ENCODE measurements around the gene ASTN2. TPM values are rescaled to one million over a fixed set of nuclear protein-coding genes. Genes with fewer than 3 reads are reported as not detected.
A peak's percentile ranks its signal among the peaks of the same experiment; 100 is the strongest.

The ASTN2 gene
- total RNA-seq, 1 donor from 2014 or later = 7.9 TPM

DNA sequence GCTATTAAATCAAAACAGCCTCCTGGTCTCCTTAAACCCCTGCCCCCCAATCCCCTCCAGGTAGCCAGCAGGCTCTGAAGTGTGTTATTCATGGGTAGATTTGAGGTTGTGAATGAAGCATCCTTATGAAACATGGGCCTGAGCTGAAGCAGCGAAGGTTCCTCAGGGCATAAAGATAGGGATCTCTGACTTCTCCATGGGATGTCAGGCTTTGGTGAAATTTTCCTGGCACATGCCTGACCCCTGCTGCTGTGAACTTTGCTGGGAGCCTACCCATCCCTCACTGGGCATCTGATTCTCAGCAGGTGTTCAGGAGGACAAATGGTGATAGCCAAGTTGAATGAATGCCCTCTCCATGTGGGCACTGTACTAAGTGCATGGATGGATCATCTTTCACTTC, 250.3 kb downstream of the ASTN2 start:
- DNase-seq = no peak

DNA sequence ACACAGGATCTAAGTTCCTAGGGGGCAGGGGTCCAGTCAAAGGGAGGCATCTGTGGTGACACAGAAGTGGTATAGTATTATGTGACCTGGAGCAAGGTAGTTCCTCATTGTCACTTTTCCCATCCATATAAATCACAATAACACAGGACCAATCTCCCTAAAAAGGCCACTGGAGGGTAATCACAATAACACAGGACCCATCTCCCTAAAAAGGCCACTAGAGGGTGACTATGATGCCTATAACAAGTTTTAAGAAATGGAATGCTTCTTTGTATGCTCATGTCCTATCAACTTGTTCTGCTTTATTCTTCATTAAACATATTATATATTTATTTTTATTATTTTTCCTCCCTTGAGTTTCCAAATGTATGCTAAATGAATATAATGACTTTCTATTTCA, 254.6 kb downstream of the ASTN2 start:
- DNase-seq = no peak

DNA sequence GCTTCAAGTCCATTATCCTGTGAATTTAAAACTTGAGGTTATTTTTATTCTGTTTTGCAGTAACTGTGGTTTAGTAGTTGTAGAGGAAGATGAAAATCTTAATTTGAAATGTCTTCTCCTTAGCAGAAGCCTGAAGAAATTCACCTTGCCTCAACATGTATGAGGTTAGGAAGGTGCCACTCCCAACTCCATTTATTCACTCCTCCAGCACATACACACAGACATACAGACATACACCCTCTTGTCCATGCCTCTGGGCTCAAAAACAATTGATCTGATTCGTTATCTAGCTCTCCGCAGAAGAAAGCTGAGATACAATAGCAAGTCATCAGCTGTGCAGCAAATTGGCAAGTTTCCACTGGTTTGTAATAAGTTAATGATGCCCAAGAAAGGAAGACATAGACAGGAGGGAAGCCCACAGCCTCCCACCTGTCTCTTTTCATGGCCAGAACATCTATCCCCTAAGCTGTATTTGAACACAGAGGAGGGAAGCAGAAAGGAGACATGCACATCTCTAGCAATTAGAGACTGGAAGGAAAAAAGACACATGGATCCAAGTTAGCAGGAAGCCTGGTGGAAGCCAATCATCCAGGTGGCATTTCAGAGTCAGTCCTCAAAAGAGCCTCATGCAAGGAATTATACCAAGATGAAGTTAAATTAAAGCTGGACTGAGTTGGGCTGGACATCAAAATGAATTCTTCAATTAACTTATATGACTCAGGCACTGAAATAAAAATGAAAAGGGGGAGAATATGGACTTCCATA, 257.9 kb downstream of the ASTN2 start:
- DNase-seq = no peak

DNA sequence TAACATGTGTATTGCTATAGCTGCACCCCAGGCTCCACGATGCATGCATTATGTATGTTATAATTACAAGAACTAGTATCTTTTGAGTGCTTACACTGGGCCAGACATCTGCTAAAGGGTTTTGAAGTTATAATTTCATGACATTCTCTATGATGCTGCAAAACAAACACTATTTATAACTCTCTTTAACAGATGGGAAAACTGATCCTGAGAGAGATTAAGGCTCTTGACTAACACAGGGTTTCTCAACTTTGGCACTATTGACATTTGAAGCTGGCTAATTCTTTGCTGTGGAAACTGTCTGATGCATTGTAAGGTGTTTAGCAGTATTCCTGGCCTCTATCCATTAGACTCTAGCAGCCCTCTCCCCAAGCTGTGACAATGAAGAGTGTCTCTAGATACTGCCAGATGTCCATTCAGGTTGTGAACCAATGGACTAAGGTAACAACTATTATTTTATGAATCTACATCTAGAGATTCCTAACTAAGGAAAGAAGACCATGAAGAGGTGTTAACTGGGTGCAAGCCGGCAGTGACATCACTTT, 258.6 kb downstream of the ASTN2 start:
- no peak for DNase-seq

DNA sequence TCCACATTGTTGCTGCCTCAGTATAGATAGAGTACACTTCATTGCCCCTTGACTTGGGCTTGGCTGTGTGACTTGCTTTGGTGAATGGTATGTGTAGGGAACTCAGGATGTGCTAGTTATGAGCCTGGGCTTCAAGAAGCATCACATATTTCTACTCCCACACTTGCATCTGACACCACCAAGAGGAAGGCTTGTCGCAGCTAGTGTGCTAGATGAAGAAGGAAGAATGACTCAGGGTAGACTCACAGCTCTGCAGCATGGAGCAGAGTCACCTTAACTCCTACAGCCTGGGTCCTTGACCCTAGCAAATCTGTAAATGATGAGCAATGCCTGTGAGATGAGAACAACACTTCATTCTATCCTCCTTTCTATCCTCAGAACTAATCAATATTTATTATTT, 261.8 kb downstream of the ASTN2 start:
- no peak for DNase-seq

DNA sequence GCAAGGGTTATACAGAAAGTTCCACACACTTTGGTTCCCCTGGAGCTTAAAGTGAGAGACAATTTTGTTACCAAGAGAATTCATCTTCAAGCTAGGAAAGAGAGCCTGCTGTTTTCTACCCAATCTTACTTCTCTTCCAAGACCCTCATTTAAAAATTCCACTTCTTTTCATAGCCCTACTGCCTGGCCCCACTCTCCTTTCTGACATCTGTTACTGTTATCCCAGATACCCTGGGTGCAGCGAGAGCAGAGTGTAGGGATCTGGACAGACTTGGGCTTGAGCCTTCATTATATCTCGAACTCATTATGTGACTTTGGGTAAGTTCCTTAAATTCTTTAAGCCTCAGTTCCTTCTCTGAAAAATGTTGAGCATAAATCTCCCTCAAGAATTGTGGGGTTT, 263.1 kb downstream of the ASTN2 start:
- no peak for DNase-seq

DNA sequence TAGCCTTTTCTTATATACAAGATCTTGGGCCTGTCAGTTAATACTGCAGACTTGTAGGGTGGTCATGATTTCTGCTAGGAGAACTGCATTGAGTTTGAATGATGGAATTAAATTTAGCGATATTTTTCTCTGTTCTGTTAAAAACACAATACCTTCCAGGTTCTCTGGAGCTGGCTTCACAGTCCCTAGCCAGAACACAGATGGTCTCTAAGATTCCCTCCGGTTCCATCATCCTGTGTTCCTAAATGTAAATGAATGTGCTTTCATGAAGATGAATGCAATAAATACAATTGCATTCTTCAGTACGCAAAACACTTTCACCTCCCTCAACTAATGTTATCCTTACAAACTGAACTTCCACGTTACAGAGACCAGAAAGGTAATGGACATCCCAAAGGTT, 264.9 kb downstream of the ASTN2 start:
- no peak for DNase-seq

DNA sequence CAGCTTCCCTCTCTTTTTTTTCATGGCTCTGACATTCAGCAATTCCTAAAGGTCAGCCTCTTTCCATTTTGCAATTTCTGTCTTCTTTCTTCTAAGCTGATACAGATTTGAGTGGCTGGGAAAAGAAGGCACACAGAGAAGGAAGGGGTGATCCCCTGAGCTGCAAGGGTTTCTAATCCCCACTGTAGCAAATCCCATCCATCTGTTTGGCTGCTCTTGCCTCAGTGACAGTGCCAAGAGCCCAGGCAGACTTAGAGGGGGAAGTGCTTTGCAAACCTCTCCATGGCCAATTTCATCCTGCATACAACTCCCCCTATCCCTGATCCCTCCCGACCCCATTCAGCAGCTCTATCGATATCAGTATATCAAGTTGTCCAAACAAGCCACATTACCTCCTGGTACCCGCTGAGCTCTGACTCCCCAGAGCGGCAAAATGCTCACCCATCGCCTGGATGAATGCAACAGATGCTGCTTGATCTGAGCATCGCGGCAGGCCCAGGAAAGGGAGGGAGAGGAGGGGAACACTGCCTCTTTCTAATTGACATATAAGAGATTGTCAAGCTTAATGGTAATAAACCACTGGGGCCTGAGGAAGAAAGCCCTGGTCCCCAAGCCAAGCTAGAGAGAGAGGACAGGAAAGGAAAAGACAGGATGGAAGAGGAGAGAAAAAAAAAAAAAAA, 268.9 kb downstream of the ASTN2 start:
- DNase-seq = peak; percentile 68

DNA sequence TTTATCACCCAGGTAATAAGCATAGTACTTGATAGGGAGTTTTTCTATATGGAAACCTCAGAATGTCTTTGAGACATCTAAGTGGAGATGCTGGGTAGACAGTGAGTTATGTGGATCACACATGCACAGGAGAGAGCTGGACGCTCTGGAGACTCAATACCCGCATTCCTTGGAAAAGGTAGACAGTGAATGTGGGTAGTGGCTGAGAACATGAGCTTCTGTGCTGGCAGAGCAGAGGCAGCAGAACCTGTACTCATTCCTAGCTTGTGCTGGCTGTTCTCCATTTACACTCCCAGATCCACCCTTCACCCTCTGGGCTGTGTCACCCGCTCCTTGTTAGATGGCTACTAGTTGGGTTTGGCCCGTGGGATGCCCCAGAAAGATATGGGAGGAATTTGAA, 269.8 kb downstream of the ASTN2 start:
- no peak for DNase-seq

DNA sequence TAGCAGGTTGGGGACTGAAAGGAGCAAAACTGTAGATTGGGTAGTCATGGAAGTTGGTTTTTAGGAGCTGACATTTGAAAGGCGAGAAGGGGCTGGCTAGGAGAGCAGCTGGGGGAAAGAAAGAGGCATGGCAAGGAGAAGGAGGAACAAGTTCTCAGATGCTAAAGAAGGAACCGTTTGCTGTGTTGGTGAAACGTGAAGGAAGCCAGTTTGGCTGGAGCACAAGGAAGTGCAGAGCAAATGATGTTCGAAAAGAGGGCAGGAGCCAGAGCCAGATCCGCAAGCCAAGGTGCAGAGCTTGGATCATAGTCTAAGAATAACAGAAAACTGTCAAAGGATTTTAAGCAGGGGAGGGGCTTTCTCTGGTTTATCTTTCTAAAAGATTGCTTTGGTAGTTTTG, 276.6 kb downstream of the ASTN2 start:
- DNase-seq = no peak

DNA sequence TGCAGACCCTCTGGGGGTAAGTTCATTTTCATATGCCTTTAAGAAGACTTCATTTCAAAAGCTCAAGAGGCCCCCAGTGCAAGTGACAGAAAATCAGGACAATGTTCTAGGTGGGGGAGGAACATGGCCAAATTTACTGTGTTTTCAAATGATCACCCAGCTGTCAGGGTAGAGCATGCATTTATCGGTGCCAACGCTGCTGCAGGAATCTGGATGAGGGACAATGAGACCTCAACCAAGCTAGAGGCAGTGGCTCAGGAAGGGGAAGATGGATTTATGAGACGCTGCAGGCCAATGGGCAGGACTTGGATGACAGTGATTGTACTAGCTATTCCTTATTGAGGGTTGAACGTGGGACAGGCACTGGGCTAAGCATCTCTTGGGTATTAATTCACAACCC, 278.4 kb downstream of the ASTN2 start:
- no peak for DNase-seq

DNA sequence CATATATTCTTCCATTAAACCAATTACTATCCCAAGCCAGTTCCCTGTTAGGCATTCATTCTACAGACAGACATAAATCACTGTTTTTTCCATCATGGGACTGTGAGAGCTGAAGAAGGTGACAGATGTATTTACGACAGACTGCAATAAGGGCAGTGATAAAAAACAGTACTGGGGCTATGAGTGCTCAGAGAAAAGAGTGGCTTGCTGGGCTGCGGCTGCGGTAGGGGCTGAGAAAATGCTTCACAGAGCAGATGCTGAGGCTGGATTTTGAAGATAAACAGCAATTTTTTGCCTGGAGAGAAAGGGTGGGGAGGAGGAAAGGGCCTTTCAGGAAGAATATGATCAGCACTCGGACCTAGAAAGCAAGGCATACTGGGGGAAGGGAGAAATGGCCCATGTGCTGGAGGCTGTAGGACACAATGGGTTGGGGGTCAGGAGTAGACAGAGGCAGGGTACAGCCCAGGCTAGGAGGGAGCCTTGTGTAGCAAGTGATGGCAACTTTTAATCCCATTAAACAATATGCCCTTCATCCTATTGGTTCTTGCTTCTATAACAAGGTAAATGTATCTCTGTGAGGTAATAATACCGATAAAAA, 279.3 kb downstream of the ASTN2 start:
- no peak for DNase-seq

DNA sequence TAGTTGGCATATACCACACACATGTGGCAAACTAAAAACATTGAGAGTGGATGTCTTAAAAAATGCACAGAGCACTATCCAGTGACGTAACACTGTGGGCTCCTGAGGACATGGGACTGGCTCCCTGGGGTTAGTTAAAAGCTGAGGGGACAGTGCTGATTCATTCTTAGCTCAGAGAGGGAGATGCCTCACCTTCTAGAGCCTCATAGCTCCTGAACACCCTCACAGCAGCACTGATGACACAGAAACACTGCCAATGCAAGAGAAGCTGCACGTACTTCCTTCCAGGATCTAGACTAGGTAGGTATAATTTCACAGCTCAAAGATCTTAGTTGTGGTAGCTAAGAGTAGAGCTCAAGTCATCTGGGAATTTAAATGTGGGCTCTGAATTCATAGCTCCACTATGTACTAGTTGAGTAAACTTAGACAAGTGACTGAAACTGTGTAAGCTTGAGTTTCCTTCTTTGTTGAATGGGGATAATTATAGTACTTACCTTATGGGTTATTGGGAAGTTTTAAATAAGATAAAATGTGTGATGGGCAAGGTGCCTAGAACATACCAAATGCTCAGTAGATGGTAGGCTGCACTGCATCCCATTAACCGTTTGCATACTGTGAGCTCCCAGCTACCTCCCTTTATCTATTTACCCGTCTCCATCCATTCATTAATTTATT, 279.9 kb downstream of the ASTN2 start:
- no peak for DNase-seq

DNA sequence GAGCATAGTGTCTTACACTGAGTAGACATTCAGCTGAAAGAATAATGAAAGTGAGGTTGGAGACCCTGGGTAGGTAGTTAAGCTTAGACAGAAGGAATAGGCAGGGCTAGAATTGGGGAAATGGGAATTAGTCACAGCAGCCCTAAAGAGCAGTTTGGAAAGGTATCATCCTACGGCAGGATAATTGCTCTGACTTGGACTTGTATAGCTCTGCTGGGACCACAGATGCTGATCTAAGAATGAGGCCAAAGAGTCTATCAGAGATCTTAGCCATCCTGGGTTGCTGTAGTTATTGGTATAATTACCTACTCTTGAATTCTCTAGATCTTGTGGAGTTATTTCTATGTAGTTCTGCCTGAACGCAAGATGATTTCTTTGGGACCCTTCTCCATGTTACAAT, 288.0 kb downstream of the ASTN2 start:
- no peak for DNase-seq

DNA sequence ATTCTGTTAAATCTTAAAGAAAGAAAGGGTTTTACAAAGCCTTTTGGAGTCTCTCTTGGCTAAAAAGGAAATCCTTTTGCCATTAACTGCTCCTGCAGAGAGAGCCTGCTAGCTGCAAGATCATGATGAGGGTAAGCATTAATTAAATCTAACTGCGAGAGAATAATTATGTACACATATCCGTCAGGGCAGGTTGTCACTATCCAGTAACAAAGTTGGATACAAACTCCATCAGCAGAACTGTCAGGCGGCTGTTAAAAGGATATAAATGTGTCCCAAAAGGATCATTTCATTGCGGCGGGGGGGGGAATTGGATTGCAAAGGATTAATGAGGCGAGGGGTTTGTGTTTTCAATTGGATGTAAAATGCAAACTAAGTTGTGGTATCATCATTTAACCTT, 289.3 kb downstream of the ASTN2 start:
- no peak for DNase-seq

DNA sequence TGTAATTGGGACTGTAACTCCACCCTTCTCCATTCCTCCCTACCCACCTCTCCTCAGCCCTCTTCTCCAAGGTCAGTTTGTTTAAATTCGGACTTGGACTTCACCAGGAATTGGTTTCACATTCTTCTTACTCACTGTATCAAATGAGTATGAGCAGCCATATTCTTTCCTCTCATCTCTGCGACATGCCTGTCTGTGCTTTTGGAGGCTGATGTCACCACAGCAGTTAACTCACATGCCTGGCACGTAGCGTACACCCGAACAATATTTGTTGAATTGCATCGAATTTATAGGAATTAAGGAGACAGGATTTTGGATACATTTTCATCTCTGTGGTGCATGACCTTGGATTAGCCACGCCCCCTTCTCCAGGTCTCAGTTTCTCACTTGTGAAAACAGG, 291.1 kb downstream of the ASTN2 start:
- DNase-seq = no peak

DNA sequence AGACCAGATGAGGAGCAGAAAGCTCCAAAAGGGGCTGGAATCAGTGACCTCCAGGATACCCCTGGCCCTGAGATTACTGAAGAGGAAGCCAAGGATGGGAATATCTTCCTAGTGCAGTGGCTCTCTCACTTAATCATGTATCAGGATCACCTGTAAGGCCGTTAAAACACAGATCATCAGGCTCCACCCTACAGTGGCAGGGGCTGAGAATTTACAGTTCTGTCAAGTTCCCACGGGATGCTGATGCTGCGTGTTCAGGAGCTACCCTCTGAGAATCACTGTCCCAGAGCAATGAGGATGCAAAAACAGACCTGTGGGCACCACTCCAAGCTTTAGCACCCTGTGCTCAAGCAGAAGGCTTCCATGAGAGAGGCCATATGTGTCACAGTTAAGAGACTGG, 291.9 kb downstream of the ASTN2 start:
- DNase-seq = no peak

DNA sequence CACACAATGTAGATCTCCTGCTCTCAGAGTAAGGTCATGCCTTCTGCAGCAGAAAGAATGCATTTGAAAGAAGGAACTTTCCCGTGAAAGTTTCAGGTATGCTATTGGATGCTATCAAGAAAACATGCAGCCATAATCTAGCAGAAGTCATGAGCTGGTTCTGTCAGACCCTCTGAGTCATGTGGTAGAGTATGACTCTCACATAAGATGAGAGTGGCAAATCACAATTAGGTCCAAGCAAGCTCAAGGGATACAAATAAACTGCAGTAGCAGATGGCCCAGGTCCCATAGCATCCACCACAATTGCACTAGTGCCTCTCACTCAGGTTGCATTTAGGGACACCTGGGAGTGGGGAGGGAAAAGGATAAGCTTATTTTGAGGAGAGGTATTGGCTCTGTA, 292.8 kb downstream of the ASTN2 start:
- DNase-seq = no peak

DNA sequence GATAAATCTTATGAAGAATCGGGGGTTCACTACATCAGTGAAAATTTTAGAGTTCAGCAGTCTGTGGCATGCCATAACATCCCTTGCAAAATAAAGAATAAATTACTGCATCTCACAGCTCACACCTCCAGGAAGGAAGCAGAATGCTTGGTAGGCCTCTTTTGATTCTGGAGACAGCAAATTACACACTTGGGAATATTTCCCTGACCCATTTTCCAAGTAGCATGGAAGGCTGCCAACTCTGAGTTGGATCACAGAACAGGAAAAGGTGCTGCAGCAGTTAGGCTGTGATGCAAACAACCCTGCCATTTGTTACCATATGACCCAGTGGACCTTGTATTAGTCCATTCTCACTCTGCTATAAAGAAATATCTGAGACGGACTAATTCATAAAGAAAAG, 293.5 kb downstream of the ASTN2 start:
- no peak for DNase-seq

DNA sequence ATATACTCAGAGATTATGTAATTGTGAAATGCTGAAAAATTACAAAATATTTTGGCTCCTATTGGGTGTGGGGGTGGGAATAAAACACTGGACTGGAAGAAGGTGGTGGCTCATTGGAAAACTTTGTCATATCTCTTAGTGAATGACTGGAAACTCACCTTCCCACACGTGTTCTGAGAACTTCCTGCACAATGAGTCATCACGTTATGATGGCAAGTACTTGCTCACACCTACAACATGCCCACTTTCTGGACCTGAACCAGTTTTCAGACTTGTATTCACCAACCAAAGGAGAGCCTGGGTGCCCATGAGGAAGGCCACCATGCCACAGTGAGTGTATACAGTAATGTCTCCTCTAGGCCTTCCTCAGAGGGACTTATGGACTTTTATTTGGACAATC, 294.8 kb downstream of the ASTN2 start:
- DNase-seq = no peak

DNA sequence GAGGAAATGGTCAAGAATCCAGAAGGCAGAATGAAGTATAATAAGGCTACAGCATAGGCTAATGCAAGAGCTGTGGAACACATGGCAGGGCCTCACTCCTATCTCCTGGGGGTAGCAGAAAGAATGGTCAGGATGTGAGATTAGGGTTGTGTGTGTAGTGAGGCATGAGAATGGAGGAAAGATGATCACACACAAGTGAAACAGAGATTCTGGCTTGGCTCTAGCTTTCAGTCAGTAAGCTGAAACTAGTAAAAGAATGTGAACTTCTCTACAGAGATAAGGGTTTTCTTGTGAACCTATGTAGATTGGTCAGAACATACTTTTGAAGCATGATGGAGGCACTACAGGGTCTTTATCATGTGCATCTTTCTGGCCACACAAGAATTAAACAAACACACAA, 298.8 kb downstream of the ASTN2 start:
- DNase-seq = no peak

DNA sequence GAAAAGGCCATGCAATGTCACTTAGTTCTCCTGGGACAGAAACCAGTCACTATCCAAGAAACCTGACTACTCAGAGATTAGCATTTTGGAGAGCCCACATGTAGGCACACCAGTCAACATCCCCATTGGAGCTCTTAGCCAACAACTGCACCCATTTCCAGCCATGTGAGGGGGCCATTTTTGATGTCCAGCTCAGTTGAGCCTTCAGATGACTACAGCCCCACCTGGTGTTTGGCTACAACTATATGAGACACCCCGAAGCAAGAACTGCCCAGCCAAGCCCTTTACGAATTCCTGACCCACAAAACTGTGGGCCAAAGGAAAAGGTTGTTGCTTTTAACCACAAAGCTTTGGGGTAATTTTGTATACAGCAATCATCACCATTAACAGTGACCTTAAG, 300.1 kb downstream of the ASTN2 start:
- DNase-seq = no peak

Data from tongue (tissue), 2 donors.